HG02588 (cell line): ENCODE results near the gene ZC3H13.

Source experiments
- ATAC-seq: cut with Tn5 transposase; IDR thresholded peaks from one replicate; pipeline ENCODE4 v1.9.1; 2021; ENCODE audit warnings: mild to moderate bottlenecking, moderate library complexity; ENCODE audit not compliant: unreplicated experiment

Gene ZC3H13

DNA sequence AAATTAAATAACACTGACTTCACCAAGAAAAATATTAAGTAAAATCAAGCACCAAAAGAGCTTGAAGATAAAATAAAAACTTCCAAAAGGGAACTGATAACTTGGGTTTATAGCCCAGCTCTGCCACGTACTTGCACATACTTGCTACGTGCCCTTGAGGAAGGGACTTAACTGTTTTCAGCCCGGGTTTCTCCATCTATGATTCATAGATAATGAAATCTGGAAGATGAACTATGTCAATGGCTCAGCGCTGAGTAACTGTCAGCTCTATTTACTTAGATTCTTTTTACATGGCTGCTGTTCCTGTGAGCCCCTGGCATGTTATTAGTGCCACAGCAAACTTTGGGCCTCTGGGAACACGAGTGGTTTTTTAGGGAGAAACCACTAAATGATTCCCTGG is 9.6 kb upstream of the ZC3H13 start:
- no peak for ATAC-seq

DNA sequence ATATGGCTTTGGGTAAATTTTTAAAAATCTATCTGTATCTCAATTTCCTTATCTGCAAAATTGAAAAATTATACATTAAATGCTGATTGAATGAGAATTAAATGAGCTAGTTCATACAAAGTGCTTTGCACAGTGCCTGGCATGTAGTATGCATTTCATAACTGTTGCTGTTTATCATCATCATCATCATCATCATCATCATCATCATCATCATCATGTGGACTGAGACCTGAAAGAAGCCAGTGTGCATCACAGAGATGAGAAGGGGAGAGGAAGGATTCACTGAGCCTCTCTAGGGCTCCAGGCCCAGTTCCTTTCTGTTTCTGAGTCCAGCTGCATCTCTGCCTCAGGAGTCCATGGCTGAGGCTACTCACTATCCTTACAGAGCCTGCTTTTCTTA is 6.9 kb upstream of the ZC3H13 start:
- ATAC-seq: no peak

- ATAC-seq: no peak
Observed at GRCh38 chr13:46058268-46058667, 5.7 kb upstream of the ZC3H13 start.

DNA sequence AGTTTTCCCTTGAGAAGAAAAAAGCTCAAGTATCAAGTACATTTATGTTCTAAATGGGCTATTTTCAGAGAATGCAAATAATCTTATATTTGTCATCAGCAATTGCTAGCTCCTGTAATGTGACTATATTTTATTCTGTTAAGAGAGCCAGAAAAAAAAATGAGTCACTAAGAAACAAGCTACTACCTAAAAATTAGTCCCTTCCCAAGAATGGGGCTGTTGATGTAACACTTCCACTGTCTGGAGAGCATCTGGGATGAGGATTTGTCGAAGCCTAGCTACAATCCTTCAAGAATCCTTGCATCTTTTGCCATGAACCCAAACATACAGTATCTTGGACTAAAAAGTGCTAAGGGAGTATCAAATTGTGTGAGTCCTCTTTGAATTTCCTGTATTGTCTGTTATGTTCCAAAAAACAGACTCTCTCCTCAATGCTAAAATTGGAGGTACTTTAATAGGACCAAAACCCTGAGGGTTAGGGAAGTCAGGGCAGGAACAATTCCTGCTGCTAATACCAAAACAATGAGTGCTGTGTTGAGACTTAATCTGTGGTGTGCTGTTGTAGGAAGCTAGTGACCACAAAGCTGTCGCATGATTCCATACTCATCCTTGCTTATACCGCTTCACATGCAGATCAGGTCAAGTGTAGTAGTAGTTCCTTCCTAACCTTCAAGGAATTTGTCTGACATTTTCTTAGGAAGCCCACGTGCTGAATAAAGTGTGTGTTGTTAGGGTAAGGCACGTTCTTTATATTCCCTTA is 4.9 kb upstream of the ZC3H13 start:
- no peak for ATAC-seq

GRCh38 chr13:46053162-46054012 is 841 bp upstream of the ZC3H13 start:
- no peak for ATAC-seq

- ATAC-seq: no peak
Observed at GRCh38 chr13:46051968-46052318, 603 bp downstream of the ZC3H13 start.

GRCh38 chr13:46050771-46051170 is 1.8 kb downstream of the ZC3H13 start:
- no peak for ATAC-seq

DNA sequence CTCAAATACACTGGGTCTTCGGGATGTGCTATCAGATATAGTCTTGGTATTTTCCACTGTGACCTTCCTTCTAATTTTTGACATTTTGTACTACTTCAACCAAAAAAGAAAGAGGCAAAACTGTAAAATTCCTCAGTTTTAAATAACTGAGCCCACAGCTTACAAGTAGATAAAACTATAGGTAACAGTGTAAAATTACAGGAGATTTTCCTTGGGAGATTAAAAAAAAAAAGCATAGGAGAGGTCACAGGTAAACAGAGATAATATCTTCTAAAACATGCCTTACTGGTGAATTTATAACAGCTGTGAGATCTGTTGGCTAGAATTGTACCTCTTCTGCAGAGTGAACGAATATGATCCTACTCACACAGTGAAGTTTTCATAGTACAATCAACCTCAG is 7.1 kb downstream of the ZC3H13 start:
- no peak for ATAC-seq

DNA sequence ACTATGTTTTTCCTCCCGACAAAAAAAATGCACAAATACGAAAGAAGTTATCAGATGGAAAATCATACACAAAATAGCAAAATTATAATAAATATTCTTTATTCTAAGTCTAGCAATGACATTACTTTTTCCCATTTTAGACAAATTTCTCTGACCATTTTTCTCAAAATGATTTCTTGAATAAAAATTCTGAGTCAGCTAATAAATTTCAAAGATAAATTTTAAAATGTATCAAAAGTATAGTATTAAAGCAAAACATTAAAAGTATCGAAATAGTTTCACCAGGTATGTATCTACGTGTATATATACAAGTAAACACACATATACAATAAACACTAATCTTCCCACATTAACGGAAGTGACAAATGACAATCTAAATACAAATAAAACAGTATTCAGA is 8.9 kb downstream of the ZC3H13 start:
- ATAC-seq: no peak

- ATAC-seq: no peak
Observed at GRCh38 chr13:46041419-46041839, 11.1 kb downstream of the ZC3H13 start.

GRCh38 chr13:46040763-46041162 is 11.8 kb downstream of the ZC3H13 start:
- no peak for ATAC-seq

DNA sequence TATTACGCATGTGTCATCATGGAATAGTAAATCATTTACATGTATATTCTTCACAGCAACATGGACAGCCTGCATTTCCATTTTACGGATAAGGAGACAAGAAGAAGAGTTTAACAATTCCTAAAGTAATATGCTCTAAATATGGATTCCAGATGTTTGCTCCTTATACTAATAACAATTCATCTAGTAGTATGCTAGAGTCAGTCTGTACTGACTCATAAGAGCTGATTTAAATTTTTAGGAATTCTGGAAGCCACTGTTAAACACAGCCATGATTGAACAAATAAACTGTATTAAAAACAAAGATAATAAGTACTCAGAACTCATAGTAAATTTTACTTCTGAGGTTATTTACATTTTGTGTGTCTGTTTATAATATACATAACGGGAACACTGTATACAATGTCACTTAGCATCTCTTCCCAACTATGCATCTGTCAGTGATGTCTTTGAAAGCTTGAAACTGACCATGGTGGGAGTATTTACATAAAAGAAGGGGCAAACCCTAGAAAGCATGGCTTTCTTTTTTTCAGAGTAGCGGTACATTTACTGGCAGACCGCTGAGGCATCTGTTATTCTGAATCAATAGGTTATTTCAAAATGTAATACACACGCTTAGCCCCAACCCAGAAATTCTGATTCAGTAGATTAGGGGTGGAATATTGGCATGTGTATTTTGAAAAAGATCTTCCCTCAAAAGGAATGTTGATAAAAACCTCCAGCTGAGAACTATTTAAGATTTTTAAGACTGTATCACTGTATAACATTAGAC is 12.9 kb downstream of the ZC3H13 start:
- no peak for ATAC-seq

DNA sequence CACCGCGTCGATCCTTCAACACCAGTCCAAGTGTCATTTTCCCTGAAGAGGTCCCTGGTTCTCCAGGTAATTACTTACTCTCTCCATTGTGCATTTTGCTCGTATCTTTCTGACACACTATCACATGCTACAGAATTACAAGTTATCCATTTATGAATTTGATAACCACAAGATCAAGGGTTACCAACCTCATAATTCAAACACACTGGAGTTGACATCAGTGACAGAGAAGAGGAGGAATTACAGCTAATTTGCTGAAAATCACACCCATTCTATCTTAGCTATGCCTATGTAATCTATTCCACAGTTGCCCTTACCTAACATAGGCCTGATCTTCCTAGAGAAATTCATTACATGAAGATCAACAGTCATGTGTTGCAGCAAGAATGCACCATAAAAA is 14.2 kb downstream of the ZC3H13 start:
- ATAC-seq: no peak

DNA sequence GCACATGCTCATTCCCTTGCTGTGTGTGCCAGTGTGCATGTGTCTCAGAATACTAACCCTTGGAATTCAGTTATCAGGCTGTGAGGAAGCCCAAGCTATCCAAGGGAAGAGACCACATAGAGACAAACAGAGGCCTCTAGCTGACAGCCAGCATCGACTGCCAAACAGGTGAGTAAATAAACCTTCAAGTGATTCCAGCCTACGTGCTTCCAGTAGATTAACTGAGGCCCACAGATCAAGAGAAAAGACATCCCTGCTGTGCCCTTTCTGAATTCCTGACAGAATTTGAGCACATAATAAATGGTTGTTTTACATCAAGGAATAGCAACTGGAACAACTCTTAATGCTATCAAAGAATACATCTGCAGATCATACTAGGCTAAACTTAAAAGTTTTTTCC is 17.5 kb downstream of the ZC3H13 start:
- ATAC-seq: no peak

DNA sequence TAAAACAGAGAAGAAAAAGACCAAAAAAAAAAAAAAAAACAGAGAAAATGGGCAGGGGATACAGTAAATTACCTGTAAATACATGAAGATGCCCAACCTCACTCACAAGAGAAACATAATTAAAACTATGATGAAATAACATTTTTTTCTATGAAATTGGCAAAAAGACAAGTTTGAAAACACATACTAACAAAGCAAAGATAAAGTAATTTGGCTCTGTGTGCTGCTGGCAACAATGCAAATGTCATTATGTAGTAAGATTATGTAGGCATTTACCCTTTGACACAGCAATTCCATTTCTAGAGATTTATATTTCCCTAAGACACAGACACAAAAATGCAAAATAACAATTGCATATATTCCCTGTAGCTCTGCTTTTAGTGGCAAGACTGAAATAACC is 20.2 kb downstream of the ZC3H13 start:
- ATAC-seq: no peak

- no peak for ATAC-seq
Observed at GRCh38 chr13:46031581-46032263, 20.8 kb downstream of the ZC3H13 start.

DNA sequence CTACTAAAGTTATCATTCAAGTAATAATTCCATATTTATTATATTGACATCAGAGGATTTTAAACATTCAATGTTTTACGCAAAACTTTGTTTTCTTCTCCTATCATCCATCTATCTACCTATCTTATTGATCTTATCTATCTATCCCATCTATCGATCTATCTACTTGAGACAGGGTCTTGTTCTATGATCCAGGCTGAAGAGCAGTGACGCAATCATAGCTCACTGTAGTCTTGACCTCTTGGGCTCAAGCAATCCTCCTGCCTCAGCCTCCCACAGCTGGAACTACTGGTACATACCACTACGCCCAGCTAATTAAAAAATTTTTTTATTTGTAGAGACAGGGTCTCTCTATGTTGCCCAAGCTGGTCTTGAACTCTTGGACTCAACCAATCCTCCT is 27.4 kb downstream of the ZC3H13 start:
- ATAC-seq: no peak

DNA sequence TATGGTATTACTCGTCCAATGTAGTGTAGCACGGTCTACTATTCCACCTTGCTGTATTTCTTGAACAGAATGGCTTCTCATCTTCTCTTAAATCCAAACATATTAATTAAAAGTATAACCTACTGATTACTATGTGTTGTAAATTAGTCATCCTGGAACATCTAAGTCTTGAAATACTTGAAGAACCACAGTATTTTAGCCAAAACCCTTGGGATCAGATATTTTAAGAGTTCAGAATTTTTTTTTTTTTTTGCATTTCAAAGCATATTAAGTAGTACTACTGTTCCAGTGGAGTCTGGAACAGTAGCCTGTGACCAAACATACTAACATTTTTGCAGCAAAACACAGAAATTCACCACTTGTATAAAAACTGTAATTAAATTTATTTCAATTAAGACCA is 30.1 kb downstream of the ZC3H13 start:
- no peak for ATAC-seq

GRCh38 chr13:46016216-46016615 is 36.3 kb downstream of the ZC3H13 start:
- no peak for ATAC-seq

GRCh38 chr13:46015366-46015765 is 37.2 kb downstream of the ZC3H13 start:
- no peak for ATAC-seq

DNA sequence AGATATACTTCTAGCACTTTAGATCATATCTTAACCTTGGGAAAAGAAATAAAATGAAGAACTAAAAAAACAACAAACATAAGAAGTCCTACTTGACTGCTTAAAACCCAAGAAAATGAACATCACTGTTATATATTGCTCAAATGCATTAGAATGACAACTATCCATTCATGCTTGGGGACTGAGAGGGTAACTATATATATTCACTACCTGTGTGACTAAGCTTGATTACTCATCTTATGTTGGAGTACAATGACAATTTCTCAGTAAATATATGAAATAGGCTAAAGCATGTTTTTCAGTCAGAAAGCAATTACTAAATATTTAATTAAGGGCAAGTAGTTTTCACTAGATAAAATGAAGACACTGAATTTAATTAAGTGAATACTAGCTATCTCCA is 40.1 kb downstream of the ZC3H13 start:
- no peak for ATAC-seq
